HCEC 1CT (cell line): ENCODE results near the gene VPS35L.
"Not testable (repeated sequence)": the region's sequence is repeated elsewhere in the genome, so short reads cannot be mapped to it uniquely, and the experiment has no call there.

Experiments
- DNase-seq: peaks from one replicate; pipeline ENCODE4 v3.0.0-alpha.2; 2017

Gene VPS35L

DNA sequence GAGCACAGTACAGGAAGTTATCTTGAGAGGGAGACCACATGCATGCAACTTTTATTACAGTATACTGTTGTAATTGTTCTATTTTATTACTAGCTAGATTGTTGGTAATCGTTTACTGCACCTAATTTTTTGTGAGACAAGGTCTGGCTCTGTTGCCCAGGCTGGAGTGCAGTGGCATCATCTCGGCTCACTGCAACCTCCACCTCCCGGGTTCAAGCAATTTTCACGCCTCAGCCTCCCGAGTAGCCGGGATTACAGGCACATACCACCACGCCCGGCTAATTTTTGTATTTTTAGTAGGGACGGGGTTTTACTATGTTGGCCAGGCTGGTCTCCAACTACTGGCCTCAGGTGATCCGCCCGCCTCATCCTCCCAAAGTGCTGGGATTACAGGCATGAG, 161.2 kb downstream of the VPS35L start:
- not testable (repeated sequence) for DNase-seq

GRCh38 chr16:19717314-19717713, 161.8 kb downstream of the VPS35L start:
- peak; percentile 28 for DNase-seq

DNA sequence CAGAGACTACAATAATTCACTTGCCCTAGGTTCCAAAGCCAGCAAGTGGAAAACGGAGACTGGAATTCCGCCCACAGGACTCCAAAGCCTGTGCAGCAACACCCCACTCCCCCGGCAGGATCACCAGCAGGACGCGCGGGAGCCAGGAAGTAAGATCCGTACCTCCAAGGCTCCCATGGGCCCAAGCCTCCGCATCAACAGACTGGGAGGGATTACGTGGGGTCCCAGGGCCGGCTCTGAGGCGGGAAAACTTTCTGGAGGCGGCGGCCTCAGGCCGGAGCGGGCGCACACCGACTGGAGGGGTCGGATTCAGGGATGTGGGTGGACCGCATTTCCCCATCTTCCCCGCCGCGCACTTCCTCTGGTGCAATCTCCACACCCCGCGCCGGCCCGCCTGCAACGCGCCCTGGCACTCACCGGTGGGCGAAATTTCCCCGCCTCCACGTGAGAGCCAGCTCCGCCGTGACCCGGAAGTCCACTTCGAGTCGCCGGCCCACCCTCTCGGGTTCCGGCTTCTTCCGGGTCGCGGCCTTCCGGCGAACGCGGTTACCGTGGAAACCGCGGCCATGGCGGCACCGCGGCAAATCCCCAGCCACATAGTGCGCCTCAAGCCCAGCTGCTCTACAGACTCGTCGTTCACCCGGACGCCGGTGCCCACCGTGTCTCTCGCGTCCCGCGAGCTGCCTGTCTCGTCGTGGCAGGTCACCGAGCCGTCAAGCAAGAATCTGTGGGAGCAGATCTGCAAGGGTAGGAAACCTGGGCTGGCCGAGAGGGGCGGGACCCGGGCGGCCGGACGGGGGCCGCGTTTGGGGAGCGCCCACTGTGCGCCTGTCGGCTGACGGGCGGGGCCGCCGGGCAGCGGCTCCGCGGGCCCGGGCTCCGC, 162.5 kb downstream of the VPS35L start, which contains the start of the genes IQCK and KNOP1:
TSS of gene IQCK (plus strand) at position 531 of the 883 bp plus-strand sequence. CDS start at position 567, 36 bp downstream.
TSS of gene KNOP1 (minus strand) at position 487 of the 883 bp plus-strand sequence. CDS start 3,192 bp downstream, outside the sequence.
- peak; percentile 87 for DNase-seq

DNA sequence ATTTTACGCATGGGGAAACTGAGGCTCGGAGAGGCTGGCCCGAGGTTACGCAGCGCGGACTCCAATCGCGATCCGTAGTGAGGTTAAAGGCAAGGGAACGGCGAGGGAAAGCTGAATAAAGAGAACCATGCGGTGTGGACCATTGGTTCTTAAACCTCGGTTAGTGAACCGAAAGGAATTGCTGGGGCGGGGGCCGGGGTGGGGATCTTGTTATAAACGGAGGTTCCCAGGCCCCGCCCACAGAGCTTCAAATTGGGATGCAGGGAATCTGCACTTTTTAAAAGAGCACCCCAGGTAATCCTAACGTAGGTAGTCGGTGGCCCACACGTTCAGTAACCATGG, 163.1 kb downstream of the VPS35L start:
- no peak for DNase-seq

- DNase-seq, result no peak
Observed at GRCh38 chr16:19722269-19722952, 166.9 kb downstream of the VPS35L start.

GRCh38 chr16:19722981-19723380, 167.5 kb downstream of the VPS35L start:
- DNase-seq, result no peak

- no peak for DNase-seq
Observed at GRCh38 chr16:19728636-19728965, 173.1 kb downstream of the VPS35L start.

- no peak for DNase-seq
Observed at GRCh38 chr16:19733551-19733950, 178.0 kb downstream of the VPS35L start.

- no peak for DNase-seq
Observed at GRCh38 chr16:19735074-19735867, 179.8 kb downstream of the VPS35L start.

- no peak for DNase-seq
Observed at GRCh38 chr16:19737306-19738038, 182.0 kb downstream of the VPS35L start.

GRCh38 chr16:19741354-19741753, 185.9 kb downstream of the VPS35L start:
- no peak for DNase-seq

DNA sequence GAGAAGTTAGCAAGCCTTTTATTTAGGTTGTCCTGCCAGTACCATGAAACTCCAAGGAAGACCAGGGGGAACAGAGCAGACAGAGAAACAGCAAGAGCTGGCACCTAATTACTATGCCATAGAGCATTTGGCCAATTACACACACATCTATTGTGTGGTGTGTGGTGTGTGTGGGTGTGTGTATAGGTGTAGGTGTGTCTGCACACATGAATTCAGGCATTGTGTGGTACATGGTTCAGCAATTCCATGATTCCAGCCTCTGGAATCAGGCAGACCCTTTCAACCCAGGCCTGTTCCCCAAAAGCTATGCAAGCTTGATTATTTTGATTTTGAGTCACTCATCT, 188.3 kb downstream of the VPS35L start:
- no peak for DNase-seq

GRCh38 chr16:19744670-19745069, 189.2 kb downstream of the VPS35L start:
- no peak for DNase-seq

- no peak for DNase-seq
Observed at GRCh38 chr16:19745286-19746010, 189.9 kb downstream of the VPS35L start.

DNA sequence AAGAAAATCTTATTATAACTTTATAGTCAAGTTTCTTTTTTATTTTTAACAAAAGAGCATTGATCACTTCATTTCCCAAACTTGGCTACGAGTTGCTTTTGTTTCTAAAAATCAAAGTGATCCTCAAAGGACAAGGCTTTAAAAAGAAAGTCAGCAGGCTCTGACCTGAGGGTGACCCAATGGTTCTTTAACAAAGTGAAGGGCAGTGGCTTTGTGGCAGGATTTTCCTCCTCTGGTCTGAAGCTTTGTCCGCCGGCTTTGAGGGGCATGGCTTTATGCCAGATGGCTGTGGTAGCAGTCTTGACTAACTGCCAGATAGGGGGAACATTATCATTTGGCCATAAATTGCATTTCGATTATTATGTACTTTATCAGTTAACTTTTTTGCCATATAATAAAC, 191.1 kb downstream of the VPS35L start:
- no peak for DNase-seq

GRCh38 chr16:19748389-19749168, 193.1 kb downstream of the VPS35L start:
- no peak for DNase-seq

DNA sequence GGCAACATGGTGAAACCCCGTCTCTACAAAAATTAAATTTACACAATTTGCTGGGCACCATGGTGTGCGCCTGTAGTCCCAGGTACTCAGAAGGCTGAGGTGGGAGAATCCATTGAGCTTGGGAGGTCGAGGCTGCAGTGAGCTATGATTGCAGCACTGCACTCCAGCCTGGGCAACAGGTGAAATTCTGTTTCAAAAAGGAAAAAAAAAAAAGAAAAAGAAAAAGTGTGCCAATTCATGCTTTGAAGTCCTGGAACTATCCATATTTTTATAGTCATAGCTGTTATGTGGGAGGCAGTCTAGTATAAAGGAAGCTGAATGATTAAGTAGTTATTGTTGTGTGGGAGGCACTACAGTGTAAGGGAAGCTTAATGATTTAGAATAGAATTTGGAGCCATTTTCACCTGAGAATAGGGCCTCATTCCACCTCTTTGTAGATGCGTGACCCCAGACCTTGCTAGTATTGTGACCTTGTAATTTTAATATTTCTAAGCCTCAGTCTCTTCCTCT, 194.1 kb downstream of the VPS35L start:
- no peak for DNase-seq
